Measurements from ENCODE around the gene SLC22A3. TPM values are rescaled to one million over a fixed set of nuclear protein-coding genes. Genes with fewer than 3 reads are reported as not detected.
"Not testable (repeated sequence)": the region's sequence is repeated elsewhere in the genome, so short reads cannot be mapped to it uniquely, and the experiment has no call there.

The SLC22A3 gene
- total RNA-seq, 1 donor from 2014 or later, result 4.2 TPM

DNA sequence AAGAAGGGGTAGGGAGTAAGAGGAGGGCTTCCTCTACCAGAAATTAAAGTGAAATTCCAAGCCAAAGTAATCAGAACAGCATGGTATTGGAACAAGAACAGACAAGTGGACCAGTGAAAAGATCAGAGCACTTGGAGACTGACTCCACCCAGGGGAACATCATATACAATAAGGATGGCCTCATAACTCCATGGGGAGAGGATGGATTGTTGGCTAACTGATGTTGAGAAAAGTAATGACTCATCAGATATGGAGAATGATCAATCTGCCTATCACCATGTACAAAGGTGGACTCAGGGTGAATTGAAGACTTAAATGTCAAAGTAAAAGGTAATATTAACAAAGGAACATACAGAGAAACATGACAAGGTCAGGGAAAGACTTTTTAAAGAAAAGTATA, 12.8 kb downstream of the SLC22A3 start:
- TF ChIP-seq, protein P1, sequence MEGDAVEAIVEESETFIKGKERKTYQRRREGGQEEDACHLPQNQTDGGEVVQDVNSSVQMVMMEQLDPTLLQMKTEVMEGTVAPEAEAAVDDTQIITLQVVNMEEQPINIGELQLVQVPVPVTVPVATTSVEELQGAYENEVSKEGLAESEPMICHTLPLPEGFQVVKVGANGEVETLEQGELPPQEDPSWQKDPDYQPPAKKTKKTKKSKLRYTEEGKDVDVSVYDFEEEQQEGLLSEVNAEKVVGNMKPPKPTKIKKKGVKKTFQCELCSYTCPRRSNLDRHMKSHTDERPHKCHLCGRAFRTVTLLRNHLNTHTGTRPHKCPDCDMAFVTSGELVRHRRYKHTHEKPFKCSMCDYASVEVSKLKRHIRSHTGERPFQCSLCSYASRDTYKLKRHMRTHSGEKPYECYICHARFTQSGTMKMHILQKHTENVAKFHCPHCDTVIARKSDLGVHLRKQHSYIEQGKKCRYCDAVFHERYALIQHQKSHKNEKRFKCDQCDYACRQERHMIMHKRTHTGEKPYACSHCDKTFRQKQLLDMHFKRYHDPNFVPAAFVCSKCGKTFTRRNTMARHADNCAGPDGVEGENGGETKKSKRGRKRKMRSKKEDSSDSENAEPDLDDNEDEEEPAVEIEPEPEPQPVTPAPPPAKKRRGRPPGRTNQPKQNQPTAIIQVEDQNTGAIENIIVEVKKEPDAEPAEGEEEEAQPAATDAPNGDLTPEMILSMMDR (conservative IDR thresholded peaks at IDR 0.05; ENCODE audit: low read depth, low read length), result no peak
- H3K4me3 ChIP-seq (ENCODE audit: low read depth, low read length), result no peak overlapping the region
- DNase-seq (ENCODE audit: low read depth), result no peak

DNA sequence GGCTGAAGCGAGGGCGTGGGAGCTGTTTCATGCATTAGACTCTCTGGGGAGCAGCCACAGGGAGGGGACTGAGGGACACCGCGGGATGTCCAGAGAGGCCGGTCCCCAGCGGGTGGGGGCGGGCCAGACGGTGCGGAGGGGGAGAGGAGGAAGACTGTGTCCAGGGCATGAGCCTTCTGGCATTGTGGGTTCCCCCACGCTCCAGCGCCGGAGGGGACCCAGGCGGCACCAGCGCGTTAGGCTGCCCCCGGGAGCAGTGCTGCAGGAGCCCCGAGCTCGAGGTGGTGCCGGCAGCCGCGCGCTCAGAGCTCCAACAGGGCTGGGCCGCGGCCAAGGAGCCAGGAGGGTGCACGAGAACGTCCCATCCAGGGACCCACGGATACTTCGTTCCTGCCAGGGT, 14.4 kb downstream of the SLC22A3 start:
- no peak for DNase-seq (ENCODE audit: low read depth)
- no peak overlapping the region for H3K4me3 ChIP-seq (ENCODE audit: low read depth, low read length)
- TF ChIP-seq, protein P1 (conservative IDR thresholded peaks at IDR 0.05; ENCODE audit: low read depth, low read length), result no peak

DNA sequence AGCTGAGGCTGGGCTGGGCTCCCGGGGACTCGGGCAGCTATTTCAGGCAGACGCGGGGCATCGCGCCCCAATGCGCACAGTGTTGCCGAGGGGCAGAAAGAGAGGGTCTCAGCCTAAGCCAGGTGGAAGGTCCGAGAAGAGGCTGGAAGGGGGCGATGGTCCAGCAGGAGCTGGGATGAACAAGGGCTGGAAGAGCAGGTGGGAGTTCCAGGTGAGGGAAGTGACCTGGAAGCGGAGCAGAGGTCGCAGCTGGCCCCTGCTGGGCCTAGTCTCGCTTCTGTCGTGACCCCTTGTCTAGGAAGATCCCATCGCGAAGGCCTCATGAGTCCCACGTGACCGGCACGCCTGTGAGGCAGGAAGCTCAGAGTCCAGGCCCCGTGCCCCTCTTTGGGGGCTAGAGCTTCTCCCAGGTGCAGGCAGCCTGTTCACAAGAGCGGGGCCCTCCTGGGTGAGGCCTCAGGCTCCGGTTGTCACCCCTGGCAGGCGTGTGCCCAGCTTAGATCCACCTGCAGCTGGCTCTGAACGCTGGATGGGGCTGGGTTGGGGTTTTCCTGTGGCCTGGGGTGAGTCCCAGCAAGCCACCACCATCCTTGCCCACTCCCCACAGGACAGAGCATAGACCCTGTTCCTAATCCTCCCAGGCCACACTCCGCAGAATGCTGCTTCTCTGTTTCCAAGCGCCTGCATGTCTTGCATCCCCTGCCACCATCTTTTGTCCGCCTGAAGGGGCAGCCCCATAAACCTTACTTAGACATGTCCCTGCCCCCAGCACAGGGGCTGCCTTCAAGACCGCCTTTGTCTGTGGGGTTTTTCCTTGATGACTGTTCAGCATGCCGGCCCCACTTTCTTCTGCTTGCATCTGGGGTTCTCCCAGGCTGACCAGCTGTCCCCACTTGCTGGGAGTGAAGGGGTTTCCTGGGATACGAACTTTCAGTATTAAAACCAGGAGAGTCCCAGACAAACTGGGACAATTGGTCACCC, 15.1 kb downstream of the SLC22A3 start:
- no peak for DNase-seq (ENCODE audit: low read depth)
- H3K4me3 ChIP-seq (ENCODE audit: low read depth, low read length), result no peak overlapping the region
- TF ChIP-seq, protein P1 (conservative IDR thresholded peaks at IDR 0.05; ENCODE audit: low read depth, low read length), result no peak

DNA sequence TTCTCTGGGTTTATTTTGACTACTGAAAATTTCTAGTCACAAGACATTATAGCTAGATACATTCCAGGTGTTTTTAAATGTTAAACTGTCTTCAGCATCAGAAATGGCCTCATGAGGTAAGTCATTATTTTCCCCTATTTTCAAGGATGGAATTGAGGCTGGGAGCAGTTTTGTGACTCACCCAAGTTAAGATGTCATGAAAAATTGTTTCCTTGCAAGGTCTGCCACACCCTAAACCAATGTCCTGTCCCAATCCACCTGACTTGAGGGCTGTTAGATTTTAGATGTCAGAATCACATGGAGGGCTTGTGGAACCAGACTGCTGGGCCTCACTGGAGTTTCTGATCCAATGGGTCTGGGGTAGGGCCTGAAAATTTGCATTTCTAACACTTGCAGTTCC, 16.9 kb downstream of the SLC22A3 start:
- TF ChIP-seq, protein P1 (conservative IDR thresholded peaks at IDR 0.05; ENCODE audit: low read depth, low read length), result no peak
- DNase-seq (ENCODE audit: low read depth), result no peak
- no peak overlapping the region for H3K4me3 ChIP-seq (ENCODE audit: low read depth, low read length)

DNA sequence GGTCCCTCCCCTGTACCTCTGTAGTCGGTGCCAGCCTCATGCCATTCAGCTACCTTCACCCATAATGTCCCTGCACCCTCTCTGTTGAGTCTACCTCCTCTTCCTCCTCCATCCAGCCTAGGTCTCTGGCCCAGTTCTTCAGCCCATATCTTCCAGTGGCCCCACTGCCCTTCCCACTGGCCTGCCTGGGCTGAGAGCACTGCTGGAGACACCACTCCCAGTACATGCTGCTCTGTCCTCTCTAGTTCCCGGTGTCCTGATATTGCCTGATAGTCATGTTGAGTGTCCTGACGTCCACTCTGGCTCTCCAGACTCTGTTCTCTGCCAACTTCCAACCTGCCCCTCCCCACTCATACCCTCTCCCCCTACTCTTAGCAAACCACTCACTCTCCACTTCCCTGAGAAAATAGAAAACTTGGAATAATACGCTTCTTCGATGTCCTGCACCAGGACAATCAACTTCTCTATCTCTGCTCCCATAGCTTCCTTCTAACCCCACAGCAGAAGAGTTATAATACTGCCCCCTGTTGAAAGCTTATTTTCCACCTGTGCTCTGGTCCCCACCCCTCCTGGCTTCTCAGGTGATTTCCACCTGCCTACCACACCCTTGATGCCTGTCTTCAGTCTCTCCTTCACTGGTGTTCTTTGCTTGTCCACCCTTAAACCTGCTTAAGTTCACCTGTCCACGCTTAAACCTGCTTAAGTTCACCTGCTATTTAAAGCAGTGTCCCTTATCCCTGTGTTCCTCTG, 19.8 kb downstream of the SLC22A3 start:
- TF ChIP-seq, protein P1 (conservative IDR thresholded peaks at IDR 0.05; ENCODE audit: low read depth, low read length), result peak; percentile 7
- H3K4me3 ChIP-seq (ENCODE audit: low read depth, low read length), result no peak overlapping the region
- DNase-seq (ENCODE audit: low read depth), result no peak

DNA sequence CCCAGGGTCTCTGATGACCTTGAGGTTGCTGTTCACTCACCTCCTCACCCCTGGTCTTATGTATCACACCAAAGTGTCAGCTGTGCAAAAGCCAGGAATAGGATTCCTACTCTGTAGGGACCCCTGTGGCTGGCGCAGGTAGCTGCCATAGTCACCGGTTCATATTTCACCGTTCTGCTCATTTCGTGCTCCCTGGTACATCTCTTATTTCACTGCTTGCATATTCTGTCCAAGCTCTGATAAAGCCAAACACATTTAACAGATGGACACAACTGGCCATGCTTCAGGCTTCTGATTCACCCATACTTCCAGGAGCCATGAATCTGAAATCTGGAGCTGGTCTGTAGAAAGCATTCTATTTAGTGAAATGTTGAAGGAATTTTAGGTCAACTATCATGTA, 20.5 kb downstream of the SLC22A3 start:
- DNase-seq (ENCODE audit: low read depth), result no peak
- H3K4me3 ChIP-seq (ENCODE audit: low read depth, low read length), result no peak overlapping the region
- TF ChIP-seq, protein P1 (conservative IDR thresholded peaks at IDR 0.05; ENCODE audit: low read depth, low read length), result no peak

DNA sequence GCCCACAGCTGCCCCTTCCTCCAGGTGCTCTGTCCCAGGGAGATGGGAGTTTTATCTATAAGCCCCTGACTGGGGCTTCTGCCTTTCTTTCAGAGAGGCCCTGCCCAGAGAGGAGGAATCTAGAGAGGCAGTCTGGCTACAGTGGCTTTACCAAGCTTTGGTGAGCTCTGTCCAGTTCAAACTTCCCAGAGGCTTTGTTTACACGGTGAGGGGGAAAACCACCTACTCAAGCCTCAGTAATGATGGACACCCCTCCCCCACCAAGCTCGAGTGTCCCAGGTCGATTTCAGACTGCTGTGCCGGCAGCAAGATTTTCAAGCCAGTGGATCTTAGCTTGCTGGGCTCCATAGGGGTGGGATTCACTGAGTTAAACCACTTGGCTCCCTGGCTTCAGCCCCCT, 25.4 kb downstream of the SLC22A3 start:
- DNase-seq (ENCODE audit: low read depth); H3K4me3 ChIP-seq (ENCODE audit: low read depth, low read length): not testable (repeated sequence)

All from epithelial cell of proximal tubule (primary cell).